ENCODE results near the gene TGM2. TPM values are rescaled to one million over a fixed set of nuclear protein-coding genes. Genes with fewer than 3 reads are reported as not detected.
"Not testable (repeated sequence)": the region's sequence is repeated elsewhere in the genome, so short reads cannot be mapped to it uniquely, and the experiment has no call there.

TGM2 gene
- total RNA-seq, 1 donor from 2014 or later = 0.72 TPM

DNA sequence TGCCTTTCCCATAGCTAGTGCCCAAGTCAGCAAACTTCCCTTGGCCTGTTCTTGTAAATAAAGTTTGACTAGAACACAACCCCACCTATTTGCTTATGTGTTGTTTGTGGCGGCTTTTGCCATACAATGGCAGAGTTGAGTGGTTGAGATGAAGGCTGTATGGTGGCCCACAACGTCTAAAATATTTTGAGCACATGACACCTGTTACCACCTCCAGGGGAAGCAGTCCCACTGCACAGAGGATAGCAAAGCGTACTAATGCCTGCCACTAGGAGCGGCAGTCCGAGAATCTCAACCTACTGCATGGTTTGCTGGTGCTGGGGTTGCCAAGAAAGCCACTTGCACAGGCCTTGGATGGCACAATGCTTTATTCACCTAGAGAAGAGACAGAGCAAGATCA lies 58.6 kb downstream of the TGM2 start:
- H3K4me1 Mint-ChIP-seq (ENCODE audit: low read depth) = peaks cover 5% of the 10 kb centered on the region
- no peak for DNase-seq (ENCODE audit: low spot score, unreplicated experiment)
- TF ChIP-seq, protein P1, sequence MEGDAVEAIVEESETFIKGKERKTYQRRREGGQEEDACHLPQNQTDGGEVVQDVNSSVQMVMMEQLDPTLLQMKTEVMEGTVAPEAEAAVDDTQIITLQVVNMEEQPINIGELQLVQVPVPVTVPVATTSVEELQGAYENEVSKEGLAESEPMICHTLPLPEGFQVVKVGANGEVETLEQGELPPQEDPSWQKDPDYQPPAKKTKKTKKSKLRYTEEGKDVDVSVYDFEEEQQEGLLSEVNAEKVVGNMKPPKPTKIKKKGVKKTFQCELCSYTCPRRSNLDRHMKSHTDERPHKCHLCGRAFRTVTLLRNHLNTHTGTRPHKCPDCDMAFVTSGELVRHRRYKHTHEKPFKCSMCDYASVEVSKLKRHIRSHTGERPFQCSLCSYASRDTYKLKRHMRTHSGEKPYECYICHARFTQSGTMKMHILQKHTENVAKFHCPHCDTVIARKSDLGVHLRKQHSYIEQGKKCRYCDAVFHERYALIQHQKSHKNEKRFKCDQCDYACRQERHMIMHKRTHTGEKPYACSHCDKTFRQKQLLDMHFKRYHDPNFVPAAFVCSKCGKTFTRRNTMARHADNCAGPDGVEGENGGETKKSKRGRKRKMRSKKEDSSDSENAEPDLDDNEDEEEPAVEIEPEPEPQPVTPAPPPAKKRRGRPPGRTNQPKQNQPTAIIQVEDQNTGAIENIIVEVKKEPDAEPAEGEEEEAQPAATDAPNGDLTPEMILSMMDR (IDR thresholded peaks at IDR 0.05; ENCODE audit: unreplicated experiment) = no peak
- H3K36me3 Mint-ChIP-seq (ENCODE audit: insufficient read depth) = peaks cover 5% of the 10 kb centered on the region
- H3K9me3 Mint-ChIP-seq (ENCODE audit: low read depth) = peaks cover 3% of the 10 kb centered on the region
- H3K27ac Mint-ChIP-seq = no peak overlapping the region
- no peak overlapping the region for H3K4me3 Mint-ChIP-seq (ENCODE audit: low read depth)
- no peaks in the 10 kb centered on the region for H3K27me3 Mint-ChIP-seq

DNA sequence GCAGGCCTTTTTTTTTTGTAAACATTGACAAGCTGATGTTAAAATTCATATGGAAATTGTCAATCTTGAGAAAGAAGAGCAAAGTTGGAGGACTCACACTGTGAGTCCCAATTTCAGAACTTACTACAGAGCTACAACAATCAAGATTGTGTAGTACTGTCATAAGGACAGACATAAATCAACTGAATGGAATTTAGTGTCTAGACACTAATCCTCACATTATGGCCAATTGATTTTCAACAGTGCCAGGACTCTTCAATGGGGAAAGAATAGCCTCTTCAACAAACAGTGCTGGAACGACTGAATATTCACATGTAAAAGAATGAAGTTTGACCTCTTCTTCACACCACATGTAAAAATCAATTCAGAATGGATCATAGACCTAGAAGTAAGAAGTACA lies 60.8 kb downstream of the TGM2 start:
- TF ChIP-seq, protein P1 (IDR thresholded peaks at IDR 0.05; ENCODE audit: unreplicated experiment) = no peak
- H3K9me3 Mint-ChIP-seq (ENCODE audit: low read depth) = peaks cover 13% of the 10 kb centered on the region
- H3K4me1 Mint-ChIP-seq (ENCODE audit: low read depth) = peaks cover 2% of the 10 kb centered on the region
- no peak overlapping the region for H3K27ac Mint-ChIP-seq
- no peaks in the 10 kb centered on the region for H3K27me3 Mint-ChIP-seq
- no peak overlapping the region for H3K4me3 Mint-ChIP-seq (ENCODE audit: low read depth)
- no peak for DNase-seq (ENCODE audit: low spot score, unreplicated experiment)
- peaks cover 9% of the 10 kb centered on the region for H3K36me3 Mint-ChIP-seq (ENCODE audit: insufficient read depth)

DNA sequence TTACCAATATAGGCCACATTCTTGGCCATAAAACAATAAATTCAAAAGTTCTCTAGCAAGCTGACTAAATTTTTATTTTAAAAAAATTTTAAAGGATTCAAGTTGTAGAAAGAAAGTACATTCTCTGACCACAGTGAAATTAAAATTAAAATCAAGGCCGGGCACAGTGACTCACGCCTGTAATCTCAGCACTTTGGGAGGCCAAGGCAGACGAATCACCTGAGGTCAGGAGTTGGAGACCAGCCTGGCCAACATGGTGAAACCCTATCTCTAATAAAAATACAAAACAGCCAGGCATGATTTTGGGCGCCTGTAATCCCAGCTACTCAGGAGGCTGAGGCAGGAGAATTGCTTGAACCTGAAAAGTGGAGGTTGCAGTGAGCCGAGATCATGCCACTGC lies 62.9 kb downstream of the TGM2 start:
- not testable (repeated sequence) for H3K36me3 Mint-ChIP-seq (ENCODE audit: insufficient read depth); DNase-seq (ENCODE audit: low spot score, unreplicated experiment)

DNA sequence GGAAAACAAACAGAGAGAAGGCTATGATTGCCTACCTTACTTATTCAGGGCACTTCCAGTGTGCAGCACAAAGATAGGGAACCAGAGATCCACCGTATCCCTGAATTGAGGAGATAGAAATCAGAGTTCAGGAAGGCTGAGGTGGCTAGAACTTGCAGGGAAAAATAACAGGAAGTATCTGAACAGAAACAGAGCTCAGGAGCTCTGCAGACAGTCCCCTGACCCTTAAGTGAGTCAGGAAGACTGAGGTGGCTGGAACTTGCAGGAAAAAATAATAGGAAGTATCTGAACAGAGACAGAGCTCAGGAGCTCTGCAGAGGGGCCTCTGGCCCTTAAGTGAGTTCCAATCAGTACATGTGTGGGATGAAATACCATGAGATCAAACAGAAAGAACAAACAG lies 66.1 kb downstream of the TGM2 start:
- H3K27me3 Mint-ChIP-seq = no peaks in the 10 kb centered on the region
- H3K4me3 Mint-ChIP-seq (ENCODE audit: low read depth) = no peak overlapping the region
- no peaks in the 10 kb centered on the region for H3K4me1 Mint-ChIP-seq (ENCODE audit: low read depth)
- no peak overlapping the region for H3K27ac Mint-ChIP-seq
- peaks cover 10% of the 10 kb centered on the region for H3K9me3 Mint-ChIP-seq (ENCODE audit: low read depth)
- H3K36me3 Mint-ChIP-seq (ENCODE audit: insufficient read depth) = peaks cover 5% of the 10 kb centered on the region
- no peak for DNase-seq (ENCODE audit: low spot score, unreplicated experiment)
- TF ChIP-seq, protein P1 (IDR thresholded peaks at IDR 0.05; ENCODE audit: unreplicated experiment) = no peak

More for the DNA sequence above, 62.9 kb downstream of the TGM2 start:
- H3K4me1 Mint-ChIP-seq (ENCODE audit: low read depth); H3K27me3 Mint-ChIP-seq; H3K4me3 Mint-ChIP-seq (ENCODE audit: low read depth); H3K27ac Mint-ChIP-seq: not testable (repeated sequence)
- peaks cover 13% of the 10 kb centered on the region for H3K9me3 Mint-ChIP-seq (ENCODE audit: low read depth)

DNA sequence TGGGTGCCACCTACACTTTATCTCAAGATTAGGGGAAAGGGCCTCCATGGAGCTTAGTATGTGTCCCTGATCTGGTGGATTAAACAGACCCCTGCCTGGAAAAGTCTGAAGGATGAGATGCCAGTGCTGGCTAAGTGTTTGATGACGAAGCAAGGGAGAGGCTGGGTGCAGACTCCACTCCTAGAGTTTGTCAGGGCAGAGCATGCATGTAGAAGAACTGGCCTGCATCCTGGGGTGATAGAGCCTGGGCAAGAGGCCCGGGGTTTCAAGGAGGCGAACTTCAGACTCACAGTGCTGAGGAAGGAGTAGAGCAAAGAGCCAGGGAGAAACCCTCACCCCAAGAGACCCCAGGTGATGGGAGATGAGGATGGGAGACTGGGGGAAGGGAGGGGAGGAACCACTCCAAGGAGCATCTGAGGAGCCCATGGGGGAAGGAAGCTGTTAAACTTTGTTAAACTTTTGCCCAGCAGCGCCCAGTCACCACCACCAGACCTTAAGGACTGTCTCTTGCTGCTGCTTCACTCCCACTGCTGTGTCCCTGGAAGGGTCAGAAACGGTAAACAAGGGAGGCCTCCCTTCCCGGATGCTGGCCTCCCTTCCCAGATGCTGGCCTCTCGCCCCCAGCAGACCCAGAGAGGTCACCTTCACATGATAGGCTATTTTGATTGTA lies 69.9 kb downstream of the TGM2 start:
- Mint-ChIP-seq H3K27ac (peak overlapping the region; percentile 56), H3K27me3 (no peaks in the 10 kb centered on the region), H3K9me3 (ENCODE audit: low read depth) (peaks cover 4% of the 10 kb centered on the region), H3K4me1 (ENCODE audit: low read depth) (no peaks in the 10 kb centered on the region), H3K4me3 (ENCODE audit: low read depth) (no peak overlapping the region), H3K36me3 (ENCODE audit: insufficient read depth) (peaks cover 2% of the 10 kb centered on the region)
- no peak for DNase-seq (ENCODE audit: low spot score, unreplicated experiment)
- TF ChIP-seq, protein P1 (IDR thresholded peaks at IDR 0.05; ENCODE audit: unreplicated experiment) = no peak

DNA sequence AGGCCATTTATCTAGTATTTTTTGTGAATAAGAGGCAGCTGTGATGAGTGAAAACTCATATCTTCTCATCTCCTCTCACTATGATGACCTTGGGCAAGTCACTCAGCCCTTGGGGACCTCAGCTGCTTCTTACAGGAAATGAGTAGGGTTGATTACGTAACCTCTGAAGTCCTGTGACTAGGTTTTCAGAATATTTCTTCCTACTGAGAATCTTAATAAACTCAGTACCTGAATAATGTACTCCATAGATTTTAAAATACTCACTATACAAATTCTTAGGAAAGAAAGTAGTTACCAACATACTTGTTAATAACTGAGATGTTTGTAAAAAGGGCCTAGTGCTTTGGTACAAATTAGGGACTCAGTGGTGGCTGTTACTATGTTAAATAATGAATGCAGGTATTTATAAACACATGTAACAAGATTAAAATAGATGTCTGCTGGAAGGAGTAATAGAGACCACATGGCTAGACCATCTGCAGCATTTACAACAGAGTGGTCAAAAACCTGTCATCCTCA lies 70.6 kb downstream of the TGM2 start:
- Mint-ChIP-seq H3K36me3 (ENCODE audit: insufficient read depth) (peaks cover 2% of the 10 kb centered on the region), H3K4me1 (ENCODE audit: low read depth) (no peaks in the 10 kb centered on the region), H3K4me3 (ENCODE audit: low read depth) (no peak overlapping the region), H3K9me3 (ENCODE audit: low read depth) (no peaks in the 10 kb centered on the region), H3K27ac (no peak overlapping the region), H3K27me3 (no peaks in the 10 kb centered on the region)
- TF ChIP-seq, protein P1 (IDR thresholded peaks at IDR 0.05; ENCODE audit: unreplicated experiment) = no peak
- DNase-seq (ENCODE audit: low spot score, unreplicated experiment) = no peak

Measured in progenitor cell of endocrine pancreas (in vitro differentiated cells).